HepG2 (cell line): ENCODE data around the gene SLC35F6.
"Not testable (repeated sequence)": the region's sequence is repeated elsewhere in the genome, so short reads cannot be mapped to it uniquely, and the experiment has no call there.

ENCODE experiments used
- BRCA1 ChIP-seq: sonication (generic); formaldehyde crosslinking; IDR thresholded peaks from 2 replicates; pipeline ENCODE4 v1.4.0; 2020; ENCODE audit warnings: missing genetic modification reagents
- CTCF ChIP-seq: sonication (generic); formaldehyde crosslinking; IDR thresholded peaks from 2 replicates; pipeline ENCODE4 v1.5.0; 2020; ENCODE audit warnings: mild to moderate bottlenecking, missing genetic modification reagents, moderate library complexity
- GABPA ChIP-seq, 2 experiments: IDR thresholded peaks; 2 replicates each; pipeline ENCODE4 v1.6.1; 2011 to 2016; ENCODE audit warnings: low read depth in 2 of 2, low read length in 1 of 2, missing biosample characterization in 1 of 2, missing genetic modification characterization in 1 of 2
- GTF2F1 ChIP-seq: fragments of 150-350 bp; IDR thresholded peaks from 2 replicates; pipeline ENCODE4 v1.6.1; 2014; ENCODE audit warnings: low read length
- LBX2 ChIP-seq: sonication (generic); formaldehyde crosslinking; IDR thresholded peaks from 2 replicates; pipeline ENCODE4 v1.5.0; 2020; ENCODE audit warnings: missing genetic modification reagents, mild to moderate bottlenecking, borderline replicate concordance
- NR2F2 ChIP-seq: IDR thresholded peaks from 2 replicates; pipeline ENCODE4 v1.6.1; 2012; ENCODE audit warnings: low read depth, inconsistent platforms, borderline replicate concordance
- PRDM15 ChIP-seq: sonication (generic); formaldehyde crosslinking; IDR thresholded peaks from 2 replicates; pipeline ENCODE4 v1.4.0; 2020; ENCODE audit warnings: missing genetic modification reagents
- RBM39 ChIP-seq: fragments of 200-400 bp; formaldehyde crosslinking; IDR thresholded peaks from one replicate; pipeline ENCODE4 v1.6.1; 2018; ENCODE audit warnings: antibody characterized with exemption, mild to moderate bottlenecking, low read depth, low read length; ENCODE audit not compliant: poor library complexity, severe bottlenecking
- RFX5 ChIP-seq: IDR thresholded peaks from 2 replicates; pipeline ENCODE4 v1.6.1; 2011; ENCODE audit warnings: low read depth, low read length, improper control_type of control experiment
- ZBTB8A ChIP-seq: sonication (generic); formaldehyde crosslinking; IDR thresholded peaks from 2 replicates; pipeline ENCODE4 v1.4.0; 2020; ENCODE audit warnings: mild to moderate bottlenecking, low read depth, missing genetic modification reagents, borderline replicate concordance
- ZC3H4 ChIP-seq: sonication (generic); formaldehyde crosslinking; IDR thresholded peaks from 2 replicates; pipeline ENCODE4 v1.4.0; 2020; ENCODE audit warnings: missing genetic modification reagents, borderline replicate concordance
- ZNF317 ChIP-seq: sonication (generic); formaldehyde crosslinking; IDR thresholded peaks from 2 replicates; pipeline ENCODE4 v1.5.0; 2020; ENCODE audit warnings: mild to moderate bottlenecking, missing genetic modification reagents
- ZNF816 ChIP-seq: sonication (generic); formaldehyde crosslinking; IDR thresholded peaks from 2 replicates; pipeline ENCODE4 v1.8.0; 2022; ENCODE audit warnings: missing genetic modification reagents, mild to moderate bottlenecking, borderline replicate concordance

- not testable (repeated sequence) for TF ChIP-seq GTF2F1; PRDM15 (CRISPR knock-in tag); LBX2 (CRISPR knock-in tag); CTCF; RFX5; RBM39; ZC3H4; ZNF816; BRCA1 (CRISPR knock-in tag); ZNF317 (CRISPR knock-in tag); ZBTB8A (CRISPR knock-in tag); GABPA (IDR thresholded peaks at IDR 0.05; ENCODE audit: low read depth, low read length); GABPA (CRISPR knock-in tag; IDR thresholded peaks at IDR 0.05; ENCODE audit: low read depth); NR2F2
Measured at GRCh38 chr2:26814072-26814765, 50.1 kb downstream of the SLC35F6 start.
